GM13976 (cell line): Measurements from ENCODE around the gene HSD17B3.

ENCODE experiments used
- DNase-seq: peaks from one replicate; pipeline ENCODE4 v3.0.0; 2012; ENCODE audit warnings: low spot score
- in situ Hi-C: fragments of 300-500 bp; cut with MboI; formaldehyde crosslinking; loops from one replicate; pipeline ENCODE4 v1.12.0; 2022; ENCODE audit warnings: low sequenced_read_pairs, mixed read lengths, inconsistent platforms; ENCODE audit not compliant: unreplicated experiment
- TF ChIP-seq, protein P1 (sequence below): IDR thresholded peaks from 2 replicates; pipeline ENCODE4 v1.5.1; 2012; ENCODE audit warnings: borderline replicate concordance, mild to moderate bottlenecking; ENCODE audit not compliant: insufficient read depth; ENCODE audit errors: extremely low read depth, missing control alignments, control extremely low read depth

HSD17B3 gene

DNA sequence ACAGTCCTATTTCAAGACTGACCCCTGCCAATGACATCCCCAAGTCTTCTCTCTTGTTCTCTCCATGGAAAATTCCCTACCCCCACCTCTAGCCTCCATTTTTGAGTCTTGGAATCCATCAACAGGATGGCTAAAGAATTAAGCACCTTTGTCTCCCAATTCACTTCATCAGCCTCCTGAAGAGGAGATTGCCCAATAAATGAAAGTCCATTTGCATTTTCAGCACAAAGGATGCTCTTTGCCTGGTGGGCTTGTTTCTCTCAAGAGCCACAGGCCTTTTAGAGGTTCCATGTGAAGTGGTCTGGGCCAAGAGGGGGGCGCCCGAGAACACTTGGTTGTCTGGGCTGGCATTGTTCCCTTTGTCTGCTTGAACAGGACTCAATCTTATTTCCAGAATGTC lies 12.6 kb downstream of the HSD17B3 start:
- TF ChIP-seq, protein P1, sequence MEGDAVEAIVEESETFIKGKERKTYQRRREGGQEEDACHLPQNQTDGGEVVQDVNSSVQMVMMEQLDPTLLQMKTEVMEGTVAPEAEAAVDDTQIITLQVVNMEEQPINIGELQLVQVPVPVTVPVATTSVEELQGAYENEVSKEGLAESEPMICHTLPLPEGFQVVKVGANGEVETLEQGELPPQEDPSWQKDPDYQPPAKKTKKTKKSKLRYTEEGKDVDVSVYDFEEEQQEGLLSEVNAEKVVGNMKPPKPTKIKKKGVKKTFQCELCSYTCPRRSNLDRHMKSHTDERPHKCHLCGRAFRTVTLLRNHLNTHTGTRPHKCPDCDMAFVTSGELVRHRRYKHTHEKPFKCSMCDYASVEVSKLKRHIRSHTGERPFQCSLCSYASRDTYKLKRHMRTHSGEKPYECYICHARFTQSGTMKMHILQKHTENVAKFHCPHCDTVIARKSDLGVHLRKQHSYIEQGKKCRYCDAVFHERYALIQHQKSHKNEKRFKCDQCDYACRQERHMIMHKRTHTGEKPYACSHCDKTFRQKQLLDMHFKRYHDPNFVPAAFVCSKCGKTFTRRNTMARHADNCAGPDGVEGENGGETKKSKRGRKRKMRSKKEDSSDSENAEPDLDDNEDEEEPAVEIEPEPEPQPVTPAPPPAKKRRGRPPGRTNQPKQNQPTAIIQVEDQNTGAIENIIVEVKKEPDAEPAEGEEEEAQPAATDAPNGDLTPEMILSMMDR = no peak
- DNase-seq = no peak
- in situ Hi-C loops = no loop called here

DNA sequence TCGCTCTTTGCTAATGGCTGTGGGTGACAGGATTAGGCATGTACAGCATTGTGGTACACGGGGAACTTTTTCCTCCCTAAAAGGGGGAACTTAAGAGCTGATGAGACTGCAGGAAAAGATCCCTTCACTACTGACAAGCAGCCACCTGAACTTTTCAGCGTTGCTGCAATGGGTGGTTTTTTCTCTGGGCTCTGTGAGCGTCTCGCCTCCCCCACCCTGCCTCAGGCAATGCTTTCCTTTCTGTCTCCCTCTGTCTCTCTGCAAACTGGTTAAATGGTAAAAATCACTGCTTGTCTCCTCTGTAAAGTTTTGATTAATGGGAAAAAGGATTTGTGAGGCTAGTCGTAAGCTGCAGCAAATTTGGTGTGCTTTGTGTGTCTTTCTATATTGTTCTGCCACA lies 20.3 kb downstream of the HSD17B3 start:
- no peak for DNase-seq
- in situ Hi-C loops = no loop called here
- TF ChIP-seq, protein P1 = no peak

DNA sequence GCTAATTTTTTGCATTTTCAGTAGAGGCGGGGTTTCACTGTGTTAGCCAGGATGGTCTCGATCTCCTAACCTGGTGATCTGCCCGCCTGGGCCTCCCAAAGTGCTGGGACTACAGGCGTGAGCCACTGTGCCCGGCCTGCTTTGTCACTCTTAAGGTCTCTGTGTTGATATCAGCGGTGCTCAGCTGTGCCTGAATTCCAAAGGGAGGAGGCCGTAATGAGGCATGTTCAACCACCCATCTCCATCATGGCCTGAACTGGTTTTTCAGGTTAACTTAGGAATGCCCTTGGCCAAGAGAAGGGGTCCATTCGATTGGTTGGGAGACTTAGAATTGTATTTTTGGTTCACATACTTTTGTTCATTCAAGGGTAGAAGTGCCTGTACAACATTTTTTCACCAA lies 22.0 kb downstream of the HSD17B3 start:
- in situ Hi-C loops = no loop called here
- TF ChIP-seq, protein P1 = no peak
- no peak for DNase-seq

DNA sequence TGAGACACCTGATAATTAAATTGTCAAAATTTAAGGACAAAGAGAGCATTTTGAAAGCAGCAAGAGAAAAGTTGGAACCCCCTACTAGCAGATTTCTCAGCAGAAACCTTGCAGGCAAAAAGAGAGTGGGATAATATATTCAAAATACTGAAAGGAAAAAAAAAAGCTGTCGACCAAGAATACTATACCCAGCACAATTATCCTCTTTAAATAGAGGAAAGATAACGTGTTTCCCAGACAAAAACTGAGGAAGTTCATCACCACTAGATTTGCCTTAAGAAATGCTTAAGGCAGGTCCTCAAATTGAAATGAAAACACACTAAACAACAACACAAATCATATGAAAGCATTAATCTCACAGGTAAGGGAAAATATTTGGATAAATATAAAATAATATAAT lies 27.0 kb downstream of the HSD17B3 start:
- TF ChIP-seq, protein P1 = no peak
- in situ Hi-C loops = no loop called here
- no peak for DNase-seq

DNA sequence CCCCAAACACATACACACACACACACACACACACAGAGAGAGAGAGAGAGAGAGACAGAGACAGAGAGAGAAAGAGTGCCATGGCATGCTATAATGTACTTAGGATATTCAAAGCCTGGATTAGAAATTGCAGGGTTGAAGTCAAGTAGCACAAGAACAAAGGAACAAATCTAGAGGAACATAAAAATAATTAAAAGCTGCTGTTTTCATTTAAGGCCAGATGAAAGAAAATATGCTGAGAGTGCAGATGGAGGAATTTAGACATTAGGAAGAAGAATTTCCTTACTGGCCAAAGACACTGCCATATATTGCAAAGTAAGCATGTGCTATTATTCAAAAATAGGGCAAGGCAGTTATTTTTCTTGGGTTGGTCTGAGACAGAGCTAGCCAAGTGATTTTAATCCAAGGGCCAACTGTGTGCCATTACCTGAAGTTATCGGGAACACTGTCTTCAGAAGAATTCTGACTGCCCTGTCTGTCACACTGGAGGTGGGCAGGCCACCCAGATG lies 31.7 kb downstream of the HSD17B3 start:
- no peak for DNase-seq
- in situ Hi-C loops = no loop called here
- TF ChIP-seq, protein P1 = no peak

DNA sequence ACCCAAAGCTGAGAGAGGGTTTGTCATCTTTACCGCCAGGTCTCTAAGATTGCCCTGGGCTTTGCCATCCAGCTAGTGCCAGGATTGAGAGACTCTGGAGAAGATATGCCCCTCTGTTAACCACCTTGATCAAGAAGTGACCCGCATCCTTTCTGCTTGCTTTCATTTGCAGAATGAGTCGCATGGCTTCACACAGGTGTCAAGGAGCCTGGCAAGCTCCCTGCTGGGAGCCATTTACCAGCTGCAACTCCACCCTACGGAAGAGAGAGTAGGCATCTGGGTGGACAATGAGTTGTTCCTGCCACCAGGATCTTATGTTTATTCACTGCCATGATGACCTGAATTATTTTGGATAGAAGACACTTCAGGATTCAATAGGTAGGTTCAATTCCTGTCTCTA lies 43.0 kb downstream of the HSD17B3 start:
- TF ChIP-seq, protein P1 = no peak
- DNase-seq = no peak
- in situ Hi-C loops = no loop called here

DNA sequence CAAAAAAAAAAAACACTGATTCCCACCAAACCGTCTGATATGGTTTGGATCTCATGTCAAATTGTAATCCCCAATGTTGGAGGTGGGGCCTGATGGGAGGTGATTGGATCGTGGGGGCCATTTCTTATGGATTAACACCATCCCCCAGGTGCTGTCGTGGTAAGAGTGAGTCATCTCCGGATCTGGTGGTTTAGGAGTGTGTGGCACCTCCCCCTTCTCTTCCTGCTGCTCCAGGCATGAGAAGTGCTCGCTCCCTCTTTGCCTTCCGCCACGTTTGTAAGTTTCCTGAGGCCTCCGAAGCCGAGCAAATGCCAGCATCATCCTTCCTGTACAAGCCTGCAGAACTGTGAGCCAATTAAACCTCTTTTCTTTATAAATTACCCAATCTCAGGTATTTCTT lies 45.2 kb downstream of the HSD17B3 start:
- DNase-seq = no peak
- in situ Hi-C loops = no loop called here
- TF ChIP-seq, protein P1 = no peak
